Panc1 (cell line): ENCODE results near the gene LRP1B. TPM values are rescaled to one million over a fixed set of nuclear protein-coding genes. Genes with fewer than 3 reads are reported as not detected.

Experiments used
- ATAC-seq: fragments of 200-7000 bp; cut with Tn5 transposase; 2 replicates; pipeline ENCODE4 v1.9.1; 2020; ENCODE audit warnings: mild to moderate bottlenecking, moderate library complexity
- BruUV-seq: library from RNA; stranded (reverse); fragments of 400-500 nt; replicated peaks from 2 replicates; lab custom pipeline; 2021; lab: Mats Ljungman, UMichigan
- CTCF ChIA-PET: fragments of 300-600 bp; sonication (Branson Sonifier 250); formaldehyde crosslinking; loops from one replicate; lab custom pipeline; 2022; ENCODE audit warnings: antibody characterized with exemption; lab: Charles Lee
- POLR2A ChIA-PET: fragments of 300-600 bp; sonication (Branson Sonifier 250); formaldehyde crosslinking; loops from one replicate; lab custom pipeline; 2022; ENCODE audit warnings: antibody characterized with exemption; lab: Charles Lee
- DNase-seq: peaks from one replicate; pipeline ENCODE4 v3.0.0-alpha.2; 2010; ENCODE audit warnings: low read depth, low spot score
- H3K27ac ChIP-seq: 2 replicates; pipeline ENCODE4 v1.5.1; 2011; ENCODE audit warnings: mild to moderate bottlenecking, low read length, inconsistent platforms
- H3K27me3 ChIP-seq: fragments of 200-500 bp; sonication (Bioruptor generic); 2 replicates; pipeline ENCODE4 v1.6.0; 2014; ENCODE audit warnings: low read length, inconsistent platforms; ENCODE audit not compliant: control insufficient read depth, insufficient read depth
- H3K36me3 ChIP-seq: fragments of 200-500 bp; sonication (Bioruptor generic); 2 replicates; pipeline ENCODE4 v1.5.1; 2014; ENCODE audit warnings: inconsistent platforms, mild to moderate bottlenecking, low read length, moderate library complexity; ENCODE audit not compliant: control insufficient read depth, insufficient read depth
- H3K4me1 ChIP-seq: 2 replicates; pipeline ENCODE4 v1.5.1; 2011; ENCODE audit warnings: inconsistent platforms, mild to moderate bottlenecking, low read length, moderate library complexity; ENCODE audit not compliant: control insufficient read depth, insufficient read depth
- H3K4me3 ChIP-seq, 2 experiments: 2 replicates each; pipeline ENCODE4 v1.5.1; 2011 to 2012; ENCODE audit warnings: low read depth in 2 of 2, low read length in 2 of 2, mild to moderate bottlenecking in 2 of 2, inconsistent platforms in 1 of 2, moderate library complexity in 1 of 2
- H3K9me3 ChIP-seq: fragments of 200-500 bp; sonication (Bioruptor generic); 2 replicates; pipeline ENCODE4 v1.5.1; 2014; ENCODE audit warnings: low read depth, mild to moderate bottlenecking, inconsistent platforms, low read length, moderate library complexity; ENCODE audit not compliant: control insufficient read depth, insufficient read depth
- CTCF ChIP-seq: fragments of 450-650 bp; IDR thresholded peaks from 2 replicates; pipeline ENCODE4 v1.5.1; 2017; ENCODE audit warnings: mild to moderate bottlenecking
- POLR2AphosphoS5 ChIP-seq: IDR thresholded peaks from 2 replicates; pipeline ENCODE4 v1.6.1; 2012; ENCODE audit warnings: mild to moderate bottlenecking, low read depth, low read length, moderate library complexity
- SIN3A ChIP-seq: IDR thresholded peaks from 2 replicates; pipeline ENCODE4 v1.6.1; 2012; ENCODE audit warnings: low read depth, mild to moderate bottlenecking, low read length, moderate library complexity, borderline replicate concordance; ENCODE audit not compliant: insufficient read depth
- TCF7L2 ChIP-seq: IDR thresholded peaks from 2 replicates; pipeline ENCODE4 v1.6.1; 2011; ENCODE audit warnings: mild to moderate bottlenecking, low read depth, low read length, inconsistent platforms
- in situ Hi-C: cut with HindIII; loops from 2 replicates; pipeline ENCODE4 v1.10.0; 2016; ENCODE audit warnings: low sequenced_read_pairs, low pct_unique_long_range_greater_than_20kb
- intact Hi-C: fragments of 100-400 bp; cut with micrococcal nuclease; formaldehyde crosslinking; loops from one replicate; pipeline ENCODE4 v1.10.0; 2022; ENCODE audit not compliant: unreplicated experiment
- total RNA-seq: library from RNA; stranded (reverse); gene quantifications from one replicate; pipeline ENCODE4 v1.2.1, GENCODE V29; 2021; ENCODE audit not compliant: unreplicated experiment
- TF ChIP-seq, protein P1 (sequence below), 2 experiments: IDR thresholded peaks; 2 replicates each; pipeline ENCODE4 v1.6.1; 2011 to 2012; ENCODE audit warnings: low read depth in 2 of 2, control low read depth in 1 of 2, low read length in 1 of 2, mild to moderate bottlenecking in 1 of 2, moderate library complexity in 1 of 2; ENCODE audit not compliant: insufficient read depth in 1 of 2

Gene LRP1B
- total RNA-seq, 1 experiment from 2014 or later = 0.54 TPM

DNA sequence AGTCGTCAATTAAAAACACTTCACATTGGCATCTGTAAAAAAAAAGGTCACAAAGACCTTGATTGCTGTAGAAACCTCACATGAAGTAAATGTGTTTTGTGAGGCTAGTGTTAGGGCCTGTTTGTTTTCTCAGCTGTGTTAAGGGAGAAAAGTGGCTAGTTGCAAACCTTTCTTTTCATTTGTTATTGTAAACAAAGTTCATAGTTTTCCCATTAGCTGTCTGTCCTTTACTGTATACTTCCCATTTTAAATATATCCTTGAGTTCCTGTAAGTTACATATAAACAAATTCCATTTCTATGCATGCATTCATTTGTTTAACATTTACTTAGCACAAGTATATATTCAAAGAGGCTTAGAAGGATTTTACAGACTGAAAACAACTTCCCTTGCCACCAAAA lies 1250.2 kb downstream of the LRP1B start:
- no peak overlapping the region for H3K27ac ChIP-seq
- intact Hi-C loops = no loop called here
- H3K36me3 ChIP-seq = no peaks in the 10 kb centered on the region
- DNase-seq (peak; percentile 33), ATAC-seq (no peak)
- no peaks in the 10 kb centered on the region for H3K27me3 ChIP-seq
- in situ Hi-C loops = no loop called here
- BruUV-seq = no TSS peak
- peaks cover 3% of the 10 kb centered on the region; the same call in 1 of the 2 replicates for H3K9me3 ChIP-seq
- no peaks in the 10 kb centered on the region for H3K4me1 ChIP-seq
- no peak overlapping the region for H3K4me3 ChIP-seq
- ChIA-PET CTCF (no interaction called here), POLR2A (no interaction called here)
- TF ChIP-seq SIN3A = no peak
- no peak for TF ChIP-seq CTCF
- TF ChIP-seq POLR2AphosphoS5 = no peak
- TF ChIP-seq, protein P1, sequence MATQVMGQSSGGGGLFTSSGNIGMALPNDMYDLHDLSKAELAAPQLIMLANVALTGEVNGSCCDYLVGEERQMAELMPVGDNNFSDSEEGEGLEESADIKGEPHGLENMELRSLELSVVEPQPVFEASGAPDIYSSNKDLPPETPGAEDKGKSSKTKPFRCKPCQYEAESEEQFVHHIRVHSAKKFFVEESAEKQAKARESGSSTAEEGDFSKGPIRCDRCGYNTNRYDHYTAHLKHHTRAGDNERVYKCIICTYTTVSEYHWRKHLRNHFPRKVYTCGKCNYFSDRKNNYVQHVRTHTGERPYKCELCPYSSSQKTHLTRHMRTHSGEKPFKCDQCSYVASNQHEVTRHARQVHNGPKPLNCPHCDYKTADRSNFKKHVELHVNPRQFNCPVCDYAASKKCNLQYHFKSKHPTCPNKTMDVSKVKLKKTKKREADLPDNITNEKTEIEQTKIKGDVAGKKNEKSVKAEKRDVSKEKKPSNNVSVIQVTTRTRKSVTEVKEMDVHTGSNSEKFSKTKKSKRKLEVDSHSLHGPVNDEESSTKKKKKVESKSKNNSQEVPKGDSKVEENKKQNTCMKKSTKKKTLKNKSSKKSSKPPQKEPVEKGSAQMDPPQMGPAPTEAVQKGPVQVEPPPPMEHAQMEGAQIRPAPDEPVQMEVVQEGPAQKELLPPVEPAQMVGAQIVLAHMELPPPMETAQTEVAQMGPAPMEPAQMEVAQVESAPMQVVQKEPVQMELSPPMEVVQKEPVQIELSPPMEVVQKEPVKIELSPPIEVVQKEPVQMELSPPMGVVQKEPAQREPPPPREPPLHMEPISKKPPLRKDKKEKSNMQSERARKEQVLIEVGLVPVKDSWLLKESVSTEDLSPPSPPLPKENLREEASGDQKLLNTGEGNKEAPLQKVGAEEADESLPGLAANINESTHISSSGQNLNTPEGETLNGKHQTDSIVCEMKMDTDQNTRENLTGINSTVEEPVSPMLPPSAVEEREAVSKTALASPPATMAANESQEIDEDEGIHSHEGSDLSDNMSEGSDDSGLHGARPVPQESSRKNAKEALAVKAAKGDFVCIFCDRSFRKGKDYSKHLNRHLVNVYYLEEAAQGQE (IDR thresholded peaks at IDR 0.05; ENCODE audit: insufficient read depth in 1 of 2, low read depth in 2 of 2, low read length in 1 of 2) = no peak
- TF ChIP-seq TCF7L2 = no peak

- in situ Hi-C loops (no loop called here), intact Hi-C loops (no loop called here)
- ATAC-seq = no peak
- Histone ChIP-seq H3K27ac (no peak overlapping the region), H3K9me3 (peaks cover 13% of the 10 kb centered on the region; the same call in 1 of the 2 replicates), H3K4me1 (no peaks in the 10 kb centered on the region), H3K27me3 (no peaks in the 10 kb centered on the region), H3K36me3 (no peaks in the 10 kb centered on the region), H3K4me3 (no peak overlapping the region)
- ChIA-PET POLR2A (no interaction called here), CTCF (no interaction called here)
- BruUV-seq = no TSS peak
- no peak for TF ChIP-seq TCF7L2
- TF ChIP-seq SIN3A = no peak
- TF ChIP-seq, protein P1 (IDR thresholded peaks at IDR 0.05; ENCODE audit: insufficient read depth in 1 of 2, low read depth in 2 of 2, low read length in 1 of 2) = no peak
- no peak for TF ChIP-seq POLR2AphosphoS5
- DNase-seq = no peak
Observed at GRCh38 chr2:140876015-140876414, 1254.8 kb downstream of the LRP1B start.
